Prostate gland (tissue), 2 donors: ENCODE measurements around the gene NAV2.

Experiments used
- POLR2A ChIP-seq: fragments of 450-650 bp; IDR thresholded peaks from one replicate; pipeline ENCODE4 v1.6.1; 2016; ENCODE audit warnings: antibody characterized with exemption, mild to moderate bottlenecking
- TF ChIP-seq, protein P1 (sequence below), 4 experiments: fragments of 200-600 bp in 2 of 4; fragments of 450-650 bp in 2 of 4; sonication (generic) in 2 of 4; IDR thresholded peaks; 1 replicate in 3 of 4; 2 replicates in 1 of 4; pipeline ENCODE4 v1.5.1; 2016 to 2019; ENCODE audit warnings: antibody characterized with exemption in 4 of 4, mild to moderate bottlenecking in 2 of 4, moderate library complexity in 2 of 4

DNA sequence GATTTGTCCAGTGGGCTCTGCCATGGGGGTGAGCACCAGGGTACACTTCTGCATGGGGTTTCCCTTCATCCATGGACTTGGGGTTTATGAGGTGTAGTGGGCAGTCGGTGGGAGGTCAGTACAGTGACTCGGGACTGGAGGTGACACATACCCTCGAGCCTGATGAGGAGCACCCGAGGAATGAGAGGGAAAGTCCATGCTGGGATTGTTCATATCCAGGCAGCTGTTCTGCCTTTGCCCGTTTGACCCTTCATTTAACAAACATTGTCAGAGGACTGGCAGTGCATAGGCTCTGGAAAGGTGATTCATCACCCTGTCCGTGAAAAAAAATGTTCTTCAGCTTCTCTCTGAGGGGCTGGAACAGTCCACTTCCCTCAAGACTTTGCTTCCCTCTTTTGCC, 2.7 kb downstream of the NAV2 start:
- TF ChIP-seq POLR2A: no peak
- TF ChIP-seq, protein P1, sequence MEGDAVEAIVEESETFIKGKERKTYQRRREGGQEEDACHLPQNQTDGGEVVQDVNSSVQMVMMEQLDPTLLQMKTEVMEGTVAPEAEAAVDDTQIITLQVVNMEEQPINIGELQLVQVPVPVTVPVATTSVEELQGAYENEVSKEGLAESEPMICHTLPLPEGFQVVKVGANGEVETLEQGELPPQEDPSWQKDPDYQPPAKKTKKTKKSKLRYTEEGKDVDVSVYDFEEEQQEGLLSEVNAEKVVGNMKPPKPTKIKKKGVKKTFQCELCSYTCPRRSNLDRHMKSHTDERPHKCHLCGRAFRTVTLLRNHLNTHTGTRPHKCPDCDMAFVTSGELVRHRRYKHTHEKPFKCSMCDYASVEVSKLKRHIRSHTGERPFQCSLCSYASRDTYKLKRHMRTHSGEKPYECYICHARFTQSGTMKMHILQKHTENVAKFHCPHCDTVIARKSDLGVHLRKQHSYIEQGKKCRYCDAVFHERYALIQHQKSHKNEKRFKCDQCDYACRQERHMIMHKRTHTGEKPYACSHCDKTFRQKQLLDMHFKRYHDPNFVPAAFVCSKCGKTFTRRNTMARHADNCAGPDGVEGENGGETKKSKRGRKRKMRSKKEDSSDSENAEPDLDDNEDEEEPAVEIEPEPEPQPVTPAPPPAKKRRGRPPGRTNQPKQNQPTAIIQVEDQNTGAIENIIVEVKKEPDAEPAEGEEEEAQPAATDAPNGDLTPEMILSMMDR (IDR thresholded peaks at IDR 0.05): no peak
